HEK293 (cell line): ENCODE data around the gene HHEX.
A peak's percentile ranks its signal among the peaks of the same experiment; 100 is the strongest.

Experiments used
- HOXD13 ChIP-seq: sonication (generic); formaldehyde crosslinking; IDR thresholded peaks from 2 replicates; pipeline ENCODE4 v1.8.0; 2022; ENCODE audit warnings: missing genetic modification reagents, borderline replicate concordance
- INSM2 ChIP-seq: fragments of 450-650 bp; formaldehyde crosslinking; IDR thresholded peaks from 2 replicates; pipeline ENCODE4 v1.5.1; 2016; ENCODE audit warnings: missing biosample characterization, missing genetic modification characterization
- MEIS1 ChIP-seq: sonication (generic); formaldehyde crosslinking; IDR thresholded peaks from 2 replicates; pipeline ENCODE4 v1.8.1; 2022; ENCODE audit warnings: missing genetic modification reagents, mild to moderate bottlenecking, borderline replicate concordance
- PRDM10 ChIP-seq: fragments of 450-650 bp; formaldehyde crosslinking; IDR thresholded peaks from 2 replicates; pipeline ENCODE4 v1.5.1; 2016; ENCODE audit warnings: missing biosample characterization, missing genetic modification characterization
- PRDM6 ChIP-seq: fragments of 450-650 bp; formaldehyde crosslinking; IDR thresholded peaks from 2 replicates; pipeline ENCODE4 v1.5.1; 2017; ENCODE audit warnings: missing biosample characterization, missing genetic modification characterization
- REPIN1 ChIP-seq: fragments of 450-650 bp; formaldehyde crosslinking; IDR thresholded peaks from 2 replicates; pipeline ENCODE4 v1.5.1; 2017; ENCODE audit warnings: missing biosample characterization, missing genetic modification characterization, low read depth
- SALL2 ChIP-seq: fragments of 450-650 bp; formaldehyde crosslinking; IDR thresholded peaks from 2 replicates; pipeline ENCODE4 v1.5.0; 2017; ENCODE audit warnings: missing biosample characterization, mild to moderate bottlenecking, missing genetic modification characterization, borderline replicate concordance
- TSHZ1 ChIP-seq: fragments of 450-650 bp; formaldehyde crosslinking; IDR thresholded peaks from 2 replicates; pipeline ENCODE4 v1.5.1; 2016; ENCODE audit warnings: missing biosample characterization, missing genetic modification characterization, borderline replicate concordance
- ZBTB20 ChIP-seq: fragments of 450-650 bp; formaldehyde crosslinking; IDR thresholded peaks from 2 replicates; pipeline ENCODE4 v1.5.1; 2016; ENCODE audit warnings: missing biosample characterization, missing genetic modification characterization
- ZFP3 ChIP-seq: fragments of 450-650 bp; formaldehyde crosslinking; IDR thresholded peaks from 2 replicates; pipeline ENCODE4 v1.5.1; 2016; ENCODE audit warnings: low read depth, missing biosample characterization, missing genetic modification characterization
- ZFP37 ChIP-seq: fragments of 450-650 bp; formaldehyde crosslinking; IDR thresholded peaks from 2 replicates; pipeline ENCODE4 v1.5.1; 2016; ENCODE audit warnings: missing biosample characterization, missing genetic modification characterization
- ZNF140 ChIP-seq: fragments of 450-650 bp; formaldehyde crosslinking; IDR thresholded peaks from 2 replicates; pipeline ENCODE4 v1.5.1; 2016; ENCODE audit warnings: missing biosample characterization, missing genetic modification characterization
- ZNF184 ChIP-seq: fragments of 450-650 bp; IDR thresholded peaks from 2 replicates; pipeline ENCODE4 v1.5.1; 2018; ENCODE audit warnings: missing biosample characterization, mild to moderate bottlenecking, missing genetic modification characterization
- ZNF311 ChIP-seq: fragments of 450-650 bp; formaldehyde crosslinking; IDR thresholded peaks from 2 replicates; pipeline ENCODE4 v1.5.1; 2017; ENCODE audit warnings: missing biosample characterization, missing genetic modification characterization, borderline replicate concordance
- ZNF335 ChIP-seq: fragments of 450-650 bp; formaldehyde crosslinking; conservative IDR thresholded peaks from 2 replicates; pipeline ENCODE4 v1.5.1; 2016; ENCODE audit warnings: missing biosample characterization, missing genetic modification characterization
- ZNF350 ChIP-seq: fragments of 450-650 bp; formaldehyde crosslinking; IDR thresholded peaks from 2 replicates; pipeline ENCODE4 v1.5.0; 2017; ENCODE audit warnings: missing biosample characterization, mild to moderate bottlenecking, missing genetic modification characterization
- ZNF404 ChIP-seq: fragments of 450-650 bp; formaldehyde crosslinking; IDR thresholded peaks from 2 replicates; pipeline ENCODE4 v1.5.1; 2017; ENCODE audit warnings: missing biosample characterization, missing genetic modification characterization
- ZNF555 ChIP-seq: fragments of 450-650 bp; formaldehyde crosslinking; conservative IDR thresholded peaks from 2 replicates; pipeline ENCODE4 v1.5.1; 2017; ENCODE audit warnings: missing biosample characterization, mild to moderate bottlenecking, missing genetic modification characterization, inconsistent platforms
- ZNF645 ChIP-seq: fragments of 450-650 bp; formaldehyde crosslinking; IDR thresholded peaks from 2 replicates; pipeline ENCODE4; 2016; ENCODE audit warnings: missing biosample characterization, missing genetic modification characterization
- ZNF654 ChIP-seq: fragments of 450-650 bp; formaldehyde crosslinking; IDR thresholded peaks from 2 replicates; pipeline ENCODE4 v1.5.1; 2016; ENCODE audit warnings: low read depth, missing biosample characterization, missing genetic modification characterization
- ZNF707 ChIP-seq: fragments of 450-650 bp; formaldehyde crosslinking; IDR thresholded peaks from 2 replicates; pipeline ENCODE4 v1.5.1; 2016; ENCODE audit warnings: missing biosample characterization, missing genetic modification characterization
- ZNF747 ChIP-seq: fragments of 450-650 bp; formaldehyde crosslinking; IDR thresholded peaks from 2 replicates; pipeline ENCODE4 v1.5.1; 2016; ENCODE audit warnings: missing biosample characterization, missing genetic modification characterization
- ZNF76 ChIP-seq: fragments of 450-650 bp; formaldehyde crosslinking; IDR thresholded peaks from 2 replicates; pipeline ENCODE4; 2016; ENCODE audit warnings: low read depth, missing biosample characterization, missing genetic modification characterization, borderline replicate concordance
- ZNF837 ChIP-seq: fragments of 450-650 bp; formaldehyde crosslinking; IDR thresholded peaks from 2 replicates; pipeline ENCODE4 v1.5.1; 2016; ENCODE audit warnings: missing biosample characterization, missing genetic modification characterization
- ZSCAN4 ChIP-seq: fragments of 450-650 bp; formaldehyde crosslinking; IDR thresholded peaks from 2 replicates; pipeline ENCODE4 v1.5.1; 2017; ENCODE audit warnings: missing biosample characterization, missing genetic modification characterization

Gene HHEX

GRCh38 chr10:92690211-92690914 is 608 bp downstream of the HHEX start (continued):
- TF ChIP-seq HOXD13 (CRISPR knock-in tag) (no peak), ZNF747 (tag by site-specific recombination) (no peak), ZNF335 (tag by site-specific recombination) (peak; percentile 80), ZNF837 (no peak), ZNF555 (tag by site-specific recombination) (no peak), ZNF404 (tag by site-specific recombination) (no peak), INSM2 (tag by site-specific recombination) (no peak), ZNF654 (tag by site-specific recombination) (no peak), ZSCAN4 (tag by site-specific recombination) (no peak), ZNF76 (tag by site-specific recombination) (no peak), ZNF184 (tag by site-specific recombination) (no peak), REPIN1 (no peak), ZFP37 (0 out of 2 replicates have a peak, but pooled peaks have one; percentile 27), PRDM10 (tag by site-specific recombination) (peak; percentile 12), ZNF707 (tag by site-specific recombination) (no peak), ZBTB20 (tag by site-specific recombination) (peak; percentile 66), SALL2 (tag by site-specific recombination) (no peak), ZNF350 (tag by site-specific recombination) (no peak), PRDM6 (tag by site-specific recombination) (no peak), MEIS1 (CRISPR knock-in tag) (no peak), ZNF311 (tag by site-specific recombination) (no peak), ZNF645 (no peak), ZNF140 (tag by site-specific recombination) (no peak), ZFP3 (tag by site-specific recombination) (no peak), TSHZ1 (0 out of 2 replicates have a peak, but pooled peaks have one; percentile 5)
